Neural progenitor cell (in vitro differentiated cells): ENCODE measurements around the gene SMARCAL1. TPM values are rescaled to one million over a fixed set of nuclear protein-coding genes. Genes with fewer than 3 reads are reported as not detected.

ENCODE experiments used
- DNase-seq: peaks from one replicate; pipeline ENCODE4 v3.0.0-alpha.2; 2016; ENCODE audit warnings: low spot score
- H2AFZ ChIP-seq: fragments of 200-600 bp; sonication (generic); replicated peaks from 2 replicates; pipeline ENCODE4 v1.6.1; 2016; ENCODE audit warnings: antibody characterized with exemption
- H3F3A ChIP-seq: fragments of 200-600 bp; sonication (generic); 2 replicates; pipeline ENCODE4 v1.6.1; 2016; ENCODE audit warnings: antibody characterized with exemption, low read depth
- H3K27ac ChIP-seq: fragments of 200-600 bp; sonication (generic); 2 replicates; pipeline ENCODE4 v1.5.1; 2016; ENCODE audit warnings: mild to moderate bottlenecking
- H3K27me3 ChIP-seq: fragments of 200-600 bp; sonication (generic); 2 replicates; pipeline ENCODE4 v1.6.1; 2016; ENCODE audit warnings: mild to moderate bottlenecking, moderate library complexity
- H3K36me3 ChIP-seq: fragments of 200-600 bp; sonication (generic); 2 replicates; pipeline ENCODE4 v1.5.1; 2016
- H3K4me1 ChIP-seq: fragments of 200-600 bp; sonication (generic); 2 replicates; pipeline ENCODE4 v1.6.1; 2016; ENCODE audit warnings: mixed run types
- H3K4me2 ChIP-seq: fragments of 200-600 bp; sonication (generic); 2 replicates; pipeline ENCODE4 v1.6.1; 2016
- H3K4me3 ChIP-seq: fragments of 200-600 bp; sonication (generic); 2 replicates; pipeline ENCODE4 v1.5.1; 2016
- H3K79me2 ChIP-seq: fragments of 200-600 bp; sonication (generic); 2 replicates; pipeline ENCODE4 v1.6.1; 2016; ENCODE audit warnings: low read depth
- H3K9ac ChIP-seq: fragments of 200-600 bp; sonication (generic); 2 replicates; pipeline ENCODE4 v1.6.1; 2016
- H3K9me3 ChIP-seq: fragments of 200-600 bp; sonication (generic); 2 replicates; pipeline ENCODE4 v1.5.1; 2016; ENCODE audit warnings: low read depth
- H4K20me1 ChIP-seq: fragments of 200-600 bp; sonication (generic); 2 replicates; pipeline ENCODE4 v1.6.1; 2016; ENCODE audit warnings: low read depth
- H3K27ac Mint-ChIP-seq: 3 replicates; pipeline ENCODE4 v1.8.0; 2021; ENCODE audit warnings: mixed read lengths
- H3K27me3 Mint-ChIP-seq: 2 replicates; pipeline ENCODE4 v1.8.0; 2022; ENCODE audit warnings: low read depth, mild to moderate bottlenecking, inconsistent platforms, moderate library complexity, mixed read lengths; ENCODE audit not compliant: insufficient read depth
- H3K36me3 Mint-ChIP-seq: 3 replicates; pipeline ENCODE4 v1.8.0; 2021; ENCODE audit warnings: mixed read lengths
- H3K4me1 Mint-ChIP-seq: 3 replicates; pipeline ENCODE4 v1.8.0; 2021; ENCODE audit warnings: mixed read lengths
- H3K4me3 Mint-ChIP-seq: 3 replicates; pipeline ENCODE4 v1.8.0; 2021; ENCODE audit warnings: mild to moderate bottlenecking, moderate library complexity, mixed read lengths
- H3K9me3 Mint-ChIP-seq: 3 replicates; pipeline ENCODE4 v1.8.0; 2020; ENCODE audit warnings: mixed read lengths
- CTCF ChIP-seq: fragments of 200-600 bp; sonication (generic); IDR thresholded peaks from 2 replicates; pipeline ENCODE4 v1.5.1; 2017; ENCODE audit warnings: antibody characterized with exemption, mild to moderate bottlenecking
- EZH2 ChIP-seq: fragments of 200-600 bp; sonication (generic); IDR thresholded peaks from 2 replicates; pipeline ENCODE4 v1.6.1; 2017; ENCODE audit warnings: antibody characterized with exemption, mild to moderate bottlenecking, moderate library complexity
- EZH2phosphoT487 ChIP-seq: fragments of 200-600 bp; sonication (generic); IDR thresholded peaks from 2 replicates; pipeline ENCODE4 v1.6.1; 2017; ENCODE audit warnings: antibody characterized with exemption
- total RNA-seq: library from RNA; depleted of rRNA; stranded (reverse); fragments of >200 nt; gene quantifications from 2 replicates; pipeline ENCODE4 v1.2.3, GENCODE V29; 2015; ENCODE audit warnings: low replicate concordance

The SMARCAL1 gene
- total RNA-seq, 1 donor from 2014 or later: 21.9 TPM

GRCh38 chr2:216505133-216506106 is 93.1 kb downstream of the SMARCAL1 start:
- Mint-ChIP-seq H3K9me3 (no peaks in the 10 kb centered on the region), H3K27ac (no peak overlapping the region), H3K4me3 (no peak overlapping the region), H3K27me3 (peaks cover 2% of the 10 kb centered on the region), H3K4me1 (peaks cover 22% of the 10 kb centered on the region), H3K36me3 (peaks cover 50% of the 10 kb centered on the region)
- no peak for DNase-seq
- H3K36me3 ChIP-seq: peaks cover 26% of the 10 kb centered on the region
- no peak overlapping the region for H3K4me2 ChIP-seq
- peaks cover 42% of the 10 kb centered on the region for H3K79me2 ChIP-seq
- H3K4me3 ChIP-seq: no peak overlapping the region
- H3K9ac ChIP-seq: no peak overlapping the region
- H3K4me1 ChIP-seq: peaks cover 10% of the 10 kb centered on the region
- H2AFZ ChIP-seq: no peak overlapping the region
- peak overlapping the region; percentile 34 for H3K27ac ChIP-seq
- no peaks in the 10 kb centered on the region for H3K9me3 ChIP-seq
- no peak for TF ChIP-seq EZH2phosphoT487
- no peak for TF ChIP-seq EZH2
- no peak for TF ChIP-seq CTCF
- H3F3A ChIP-seq: peaks cover 81% of the 10 kb centered on the region
- H3K27me3 ChIP-seq: no peaks in the 10 kb centered on the region
- H4K20me1 ChIP-seq: peaks cover 83% of the 10 kb centered on the region

- no peak overlapping the region for H3K4me3 Mint-ChIP-seq
- no peak overlapping the region for H3K9ac ChIP-seq
- H3K4me3 ChIP-seq: no peak overlapping the region
- H3K4me2 ChIP-seq: no peak overlapping the region
- H3K36me3 ChIP-seq: peaks cover 11% of the 10 kb centered on the region
- H3K27ac ChIP-seq: no peak overlapping the region
- H3K27ac Mint-ChIP-seq: no peak overlapping the region
- DNase-seq: no peak
- no peaks in the 10 kb centered on the region for H3K9me3 ChIP-seq
- peaks cover 78% of the 10 kb centered on the region for H4K20me1 ChIP-seq
- no peaks in the 10 kb centered on the region for H3K9me3 Mint-ChIP-seq
- peaks cover 21% of the 10 kb centered on the region for H3K79me2 ChIP-seq
- no peak overlapping the region for H2AFZ ChIP-seq
- H3K36me3 Mint-ChIP-seq: peaks cover 35% of the 10 kb centered on the region
- no peak for TF ChIP-seq CTCF
- TF ChIP-seq EZH2phosphoT487: no peak
- no peak for TF ChIP-seq EZH2
- H3K4me1 ChIP-seq: no peaks in the 10 kb centered on the region
- H3F3A ChIP-seq: peaks cover 74% of the 10 kb centered on the region
- peaks cover 9% of the 10 kb centered on the region for H3K4me1 Mint-ChIP-seq
- no peaks in the 10 kb centered on the region for H3K27me3 ChIP-seq
- H3K27me3 Mint-ChIP-seq: peaks cover 2% of the 10 kb centered on the region
Observed at GRCh38 chr2:216507220-216508160, 95.2 kb downstream of the SMARCAL1 start.

GRCh38 chr2:216508229-216508628 is 95.9 kb downstream of the SMARCAL1 start:
- peaks cover 30% of the 10 kb centered on the region for H3K36me3 Mint-ChIP-seq
- Histone ChIP-seq H2AFZ (no peak overlapping the region), H3K4me1 (no peaks in the 10 kb centered on the region), H3K27ac (no peak overlapping the region), H3K4me2 (no peak overlapping the region), H4K20me1 (peaks cover 71% of the 10 kb centered on the region), H3K4me3 (no peak overlapping the region), H3K9ac (no peak overlapping the region), H3K36me3 (peaks cover 3% of the 10 kb centered on the region), H3K9me3 (no peaks in the 10 kb centered on the region), H3K79me2 (peaks cover 14% of the 10 kb centered on the region), H3K27me3 (no peaks in the 10 kb centered on the region), H3F3A (peaks cover 72% of the 10 kb centered on the region)
- peaks cover 2% of the 10 kb centered on the region for H3K27me3 Mint-ChIP-seq
- no peak for DNase-seq
- H3K4me1 Mint-ChIP-seq: peaks cover 6% of the 10 kb centered on the region
- no peak for TF ChIP-seq CTCF
- no peak for TF ChIP-seq EZH2
- TF ChIP-seq EZH2phosphoT487: no peak
- no peak overlapping the region for H3K27ac Mint-ChIP-seq
- H3K4me3 Mint-ChIP-seq: no peak overlapping the region
- H3K9me3 Mint-ChIP-seq: no peaks in the 10 kb centered on the region
